NB4 (cell line): ENCODE data around the gene ABCC11.

ENCODE experiments used
- CTCF ChIP-seq: IDR thresholded peaks from one replicate; pipeline ENCODE4 v1.5.1; 2012; ENCODE audit warnings: low read depth, low read length
- MYC ChIP-seq: IDR thresholded peaks from 2 replicates; pipeline ENCODE4 v1.6.1; 2011; ENCODE audit warnings: low read depth, low read length
- POLR2A ChIP-seq: IDR thresholded peaks from 2 replicates; pipeline ENCODE4 v1.6.1; 2011; ENCODE audit warnings: mild to moderate bottlenecking; ENCODE audit not compliant: insufficient read length; ENCODE audit errors: extremely low read depth

DNA sequence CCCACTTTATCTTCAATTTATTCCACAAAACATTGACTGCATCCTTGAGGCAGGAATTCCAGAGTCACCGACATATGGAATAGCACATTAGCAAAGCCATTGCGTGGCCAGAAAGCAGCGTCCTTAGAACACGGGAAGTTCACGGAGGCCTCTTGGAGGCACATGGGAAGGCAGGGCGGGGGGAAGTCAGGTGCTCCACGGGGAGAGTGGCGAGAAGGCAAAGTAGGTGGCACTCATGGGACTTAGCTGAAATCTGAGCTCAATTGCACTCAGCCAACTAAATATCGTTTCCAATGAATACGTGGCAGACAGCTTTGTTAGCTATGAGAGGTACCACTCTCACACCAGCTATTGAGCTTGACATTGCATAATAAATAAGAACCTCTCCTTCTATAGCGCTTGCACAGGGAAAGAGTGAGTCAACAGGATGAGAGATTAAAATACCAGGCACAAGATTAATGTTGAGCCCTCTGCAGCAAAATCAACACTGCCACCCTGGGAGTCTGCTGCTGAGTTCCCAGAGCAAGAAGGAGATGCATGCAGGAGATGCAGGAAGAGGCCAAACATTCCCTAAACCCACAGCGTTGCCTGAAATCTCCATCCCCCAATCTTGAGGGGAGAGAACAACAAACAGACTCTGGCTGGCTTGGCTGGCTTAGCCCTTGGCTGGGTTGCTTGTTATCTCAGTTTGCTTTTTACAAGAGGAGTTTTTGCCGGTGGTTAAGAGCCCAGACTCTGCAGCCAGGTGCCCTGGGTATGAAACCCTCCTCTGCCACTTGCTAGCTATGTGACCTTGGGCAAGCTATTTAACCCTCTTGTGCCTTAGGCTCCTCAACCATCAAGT lies 120.3 kb downstream of the ABCC11 start:
- no peak for TF ChIP-seq CTCF
- no peak for TF ChIP-seq POLR2A
- TF ChIP-seq MYC: no peak
